NCI-H2196 (cell line): ENCODE results near the gene PRLH.

Experiments
- DNase-seq: peaks from one replicate; lab custom pipeline; 2025; ENCODE audit not compliant: unreplicated experiment; lab: John Stamatoyannopoulos, UW

PRLH gene

GRCh38 chr2:237538901-237539300, 27.5 kb upstream of the PRLH start:
- no peak for DNase-seq

GRCh38 chr2:237539681-237540080, 26.7 kb upstream of the PRLH start:
- DNase-seq, result no peak

GRCh38 chr2:237540223-237540775, 26.1 kb upstream of the PRLH start:
- DNase-seq, result no peak

DNA sequence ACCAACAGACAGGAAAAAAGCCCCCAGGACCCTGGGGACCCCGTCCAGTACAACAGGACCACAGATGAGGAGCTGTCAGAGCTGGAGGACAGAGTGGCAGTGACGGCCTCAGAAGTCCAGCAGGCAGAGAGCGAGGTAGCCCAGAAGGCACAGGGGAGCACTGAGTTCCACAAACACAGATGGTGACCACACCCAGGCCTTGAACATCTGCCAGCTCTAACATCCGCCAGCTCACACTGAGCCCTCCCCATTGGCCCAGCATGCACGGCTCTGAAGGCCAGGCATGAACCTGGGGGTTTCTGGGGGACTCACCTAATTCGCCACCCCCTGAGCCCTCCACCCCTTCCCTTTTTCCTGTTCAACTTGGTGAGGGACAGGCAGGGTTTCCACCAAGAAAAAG, 25.6 kb upstream of the PRLH start:
- DNase-seq, result peak; percentile 49

GRCh38 chr2:237541243-237541642, 25.1 kb upstream of the PRLH start:
- no peak for DNase-seq

DNA sequence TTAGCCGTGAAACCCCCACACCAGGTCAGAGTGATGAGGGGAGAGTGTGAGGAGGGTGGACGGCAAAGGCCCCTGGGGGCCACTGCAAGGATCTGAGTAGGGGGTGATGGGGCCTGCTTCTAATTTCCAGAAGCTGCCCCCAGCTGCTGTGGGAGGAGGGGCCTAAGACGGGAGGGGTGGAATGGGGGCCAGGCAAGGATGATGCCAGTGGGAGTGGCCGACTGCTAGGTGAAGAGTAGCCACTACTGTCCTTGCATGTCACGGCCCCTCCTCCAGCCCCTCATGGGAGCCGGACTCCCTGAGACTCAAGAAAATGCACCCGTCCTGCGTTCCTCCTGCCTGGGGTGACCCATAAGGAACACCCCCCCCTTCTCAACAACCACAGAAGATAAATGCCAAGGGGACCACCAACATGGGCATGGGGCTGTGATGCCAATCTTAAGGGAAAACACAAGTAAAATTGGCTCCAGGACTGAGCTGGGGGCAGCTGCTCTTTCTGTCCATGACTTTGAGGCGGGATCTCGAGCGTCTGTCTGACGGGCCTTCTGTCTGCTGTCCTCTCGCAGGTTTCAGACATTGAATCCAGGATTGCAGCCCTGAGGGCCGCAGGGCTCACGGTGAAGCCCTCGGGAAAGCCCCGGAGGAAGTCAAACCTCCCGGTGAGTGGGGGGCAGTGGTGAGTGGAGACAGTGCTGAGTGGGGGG, 24.2 kb upstream of the PRLH start:
- no peak for DNase-seq

GRCh38 chr2:237546040-237546875, 20.1 kb upstream of the PRLH start:
- no peak for DNase-seq

DNA sequence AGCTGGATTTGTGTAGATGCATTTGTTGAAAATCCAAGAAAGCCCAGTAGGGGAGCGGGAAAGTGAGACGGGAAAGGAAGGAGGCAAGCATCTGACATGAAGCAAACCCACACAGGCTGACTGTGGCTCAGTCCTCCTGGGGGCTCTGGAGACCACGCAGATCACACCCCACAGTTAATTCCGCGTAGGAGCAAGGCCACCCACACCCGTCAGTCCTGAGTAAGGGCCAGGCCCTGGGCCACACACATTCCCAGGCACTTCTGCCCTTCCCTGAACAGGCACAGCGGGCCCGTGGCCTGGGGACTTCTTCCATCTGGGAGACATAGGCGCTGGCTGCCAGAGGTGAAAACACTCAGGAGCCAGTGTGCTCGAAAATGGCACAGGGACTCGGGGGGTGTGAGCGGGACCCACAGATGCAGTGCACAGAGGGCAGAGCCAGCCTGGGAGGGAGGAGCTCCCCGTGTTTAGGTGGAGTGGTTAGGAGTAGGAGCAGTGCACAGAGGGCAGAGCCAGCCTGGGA, 19.4 kb upstream of the PRLH start:
- no peak for DNase-seq

DNA sequence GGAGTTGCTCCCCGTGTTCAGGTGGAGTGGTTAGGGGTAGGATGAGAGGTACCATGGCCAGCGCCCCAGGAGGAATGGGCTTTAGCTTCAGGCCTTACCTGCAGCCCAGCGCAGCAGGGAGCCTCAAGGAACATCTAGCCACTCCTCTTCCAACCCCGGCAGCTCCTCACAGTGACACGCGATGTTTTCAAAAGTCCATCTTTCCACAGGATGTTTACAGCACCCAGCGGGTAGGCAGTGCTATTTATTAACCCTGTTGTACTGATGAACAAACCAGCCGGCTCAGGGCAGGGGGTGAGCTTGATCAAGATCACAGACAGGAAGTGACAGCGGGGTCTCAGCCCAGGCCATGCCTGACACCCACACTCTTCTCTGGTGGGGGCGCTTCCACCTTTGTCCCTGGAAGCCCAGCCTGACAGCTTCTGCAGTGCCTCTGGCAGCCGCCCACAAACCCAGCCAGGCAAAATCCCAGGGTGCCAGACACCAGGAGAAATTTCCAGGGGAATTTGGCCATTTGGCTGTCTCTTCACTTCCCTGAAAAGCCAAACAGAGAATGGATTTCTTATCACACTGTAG, 18.4 kb upstream of the PRLH start:
- no peak for DNase-seq

GRCh38 chr2:237549216-237549615, 17.2 kb upstream of the PRLH start:
- DNase-seq, result no peak

DNA sequence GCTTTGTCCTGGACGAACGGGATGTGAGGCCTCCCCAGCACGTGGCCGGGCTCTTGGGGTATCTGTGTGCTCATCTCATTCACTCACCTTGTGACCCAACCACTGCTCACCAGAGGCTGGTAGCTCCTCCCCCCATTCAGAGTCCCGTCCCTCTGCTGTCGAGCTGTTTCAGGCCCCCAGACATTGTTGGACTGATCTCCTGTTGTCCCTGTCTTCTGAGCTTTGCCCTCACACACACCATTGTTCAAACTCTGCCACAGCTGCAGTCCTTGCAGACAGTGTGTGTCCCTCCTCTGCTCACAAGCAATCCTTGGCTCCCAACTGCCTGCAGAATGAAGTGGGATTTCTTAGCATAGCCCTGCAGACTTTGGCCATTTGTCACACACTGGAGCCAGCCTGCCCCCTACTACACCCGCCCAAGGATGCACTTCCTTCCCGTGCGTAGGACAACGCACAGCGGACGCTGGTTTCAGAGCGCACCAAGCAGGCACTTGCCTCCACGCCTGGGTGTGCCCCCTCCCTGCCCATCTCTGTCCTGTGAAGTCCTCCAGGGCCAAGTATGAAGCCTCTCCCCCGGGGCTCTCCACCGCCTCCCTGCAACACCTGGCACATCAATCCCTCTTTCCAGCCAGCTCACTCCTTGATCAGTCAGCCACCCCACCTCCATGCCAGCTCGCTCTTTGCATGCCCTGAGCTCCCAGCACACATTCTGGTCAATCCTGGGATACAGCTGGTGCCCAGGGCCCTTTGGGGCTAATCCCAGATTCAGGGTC, 16.5 kb upstream of the PRLH start:
- no peak for DNase-seq

DNA sequence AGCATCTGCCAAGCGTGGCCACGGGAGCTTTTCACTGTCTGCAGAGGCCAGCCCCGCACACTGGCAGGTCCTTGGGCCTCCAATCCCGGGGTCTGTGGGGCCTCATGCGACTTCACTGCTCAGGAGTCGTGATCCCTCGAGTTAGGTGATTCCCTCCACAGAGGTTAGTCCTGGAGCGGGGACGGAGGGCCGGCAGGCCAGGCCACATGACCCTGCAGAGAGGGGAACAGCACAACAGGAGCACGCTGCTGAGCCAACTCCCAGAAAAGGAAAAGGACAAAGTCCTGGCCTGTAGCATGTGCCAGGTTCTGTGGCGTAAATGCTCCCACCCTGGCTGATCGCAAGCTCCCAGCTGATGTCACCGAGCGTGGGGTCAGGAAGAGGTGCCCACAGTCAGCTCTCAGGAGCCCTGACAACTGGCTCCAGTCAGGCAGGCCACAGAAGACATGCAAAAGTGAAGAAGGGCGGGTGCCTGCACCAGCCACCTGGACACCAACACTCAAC, 15.3 kb upstream of the PRLH start:
- DNase-seq, result no peak

- DNase-seq, result no peak
These were observed 13.5 kb upstream of the PRLH start for GRCh38 chr2:237552908-237553307.

- no peak for DNase-seq
These were observed 12.4 kb upstream of the PRLH start for GRCh38 chr2:237553948-237554347.

- no peak for DNase-seq
These were observed 10.8 kb upstream of the PRLH start for GRCh38 chr2:237555560-237555959.

GRCh38 chr2:237556773-237557632, 9.4 kb upstream of the PRLH start:
- DNase-seq, result no peak

DNA sequence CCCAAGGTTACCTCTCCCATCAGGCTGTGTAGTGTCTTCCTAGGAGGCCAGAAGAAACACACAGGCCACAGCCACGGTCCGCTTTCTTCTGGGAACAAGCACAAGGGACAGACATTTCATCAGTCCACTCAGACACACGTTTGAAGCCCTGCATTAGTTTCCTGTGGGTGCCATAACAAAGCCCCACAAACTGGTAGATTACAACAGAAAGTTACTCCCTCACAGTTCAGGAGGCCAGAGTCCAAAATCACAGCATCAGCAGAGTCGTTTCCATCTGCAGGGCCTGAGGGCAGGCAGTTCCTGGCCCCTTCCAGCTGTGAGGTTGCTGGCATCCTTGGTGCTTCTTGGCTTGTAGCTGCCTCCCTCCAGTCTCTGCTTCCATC, 8.8 kb upstream of the PRLH start:
- DNase-seq, result no peak

DNA sequence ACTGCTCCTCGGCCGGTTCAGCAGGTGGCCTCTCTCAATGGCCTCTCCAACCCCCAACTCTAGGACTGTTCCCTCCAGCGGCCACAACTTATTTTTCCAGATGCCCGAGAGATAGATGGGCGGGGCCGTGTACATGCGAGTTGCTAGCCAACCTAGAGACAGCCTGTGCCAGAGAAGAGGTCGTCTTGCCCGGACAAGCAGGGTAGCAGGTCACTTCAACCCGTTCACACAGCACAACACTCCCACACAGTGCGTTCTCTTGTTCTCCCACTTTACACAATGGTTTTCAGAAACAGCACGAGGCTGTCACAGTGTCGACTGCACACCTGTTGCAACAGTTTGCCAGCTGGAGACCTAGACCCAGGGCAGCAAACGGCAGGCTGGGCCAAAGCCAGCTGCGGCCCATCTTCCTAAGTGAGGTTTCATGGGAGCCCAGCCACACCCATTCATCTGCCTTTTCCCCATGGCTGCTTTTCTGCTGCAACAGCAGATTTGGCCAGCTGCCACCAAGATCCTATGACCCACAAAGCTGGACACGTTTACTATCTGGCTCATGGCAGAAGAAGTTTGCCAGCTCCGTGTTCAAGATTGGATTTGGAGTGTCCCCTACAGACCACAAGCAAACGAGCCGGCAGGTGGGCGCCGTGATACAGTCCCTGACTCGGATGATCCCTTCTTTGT, 7.3 kb upstream of the PRLH start:
- DNase-seq, result peak; percentile 86

- DNase-seq, result no peak
These were observed 5.2 kb upstream of the PRLH start for GRCh38 chr2:237561221-237561620.
